ENCODE results near the gene TMEM141. TPM values are rescaled to one million over a fixed set of nuclear protein-coding genes. Genes with fewer than 3 reads are reported as not detected.
"Not testable (repeated sequence)": the region's sequence is repeated elsewhere in the genome, so short reads cannot be mapped to it uniquely, and the experiment has no call there.

TMEM141 gene
- total RNA-seq, 2 experiments from 2014 or later: 42.3 to 45.2 TPM

- ChIA-PET POLR2A (no interaction called here), CTCF (interaction anchor here (0.9 to 1.1 kb wide), 2 partner anchors 13 to 25 kb away, joined by 3 read pairs; partner anchors contain the start of gene LCN8)
- no peaks in the 10 kb centered on the region for H3K36me3 Mint-ChIP-seq
- H3K27me3 Mint-ChIP-seq: peaks cover 12% of the 10 kb centered on the region
- no peak for DNase-seq
- H3K9me3 Mint-ChIP-seq: no peaks in the 10 kb centered on the region
- intact Hi-C loops (cut with micrococcal nuclease): no loop called here
- H3K27ac Mint-ChIP-seq: no peak overlapping the region
- peaks cover 6% of the 10 kb centered on the region for H3K4me1 Mint-ChIP-seq (ENCODE audit: low read depth)
- H3K4me3 Mint-ChIP-seq: no peak overlapping the region
Observed at GRCh38 chr9:136782452-136782851, 8.7 kb upstream of the TMEM141 start.

GRCh38 chr9:136784249-136784996 is 6.7 kb upstream of the TMEM141 start:
- Mint-ChIP-seq H3K9me3 (no peaks in the 10 kb centered on the region), H3K27ac (no peak overlapping the region), H3K36me3 (no peaks in the 10 kb centered on the region), H3K4me3 (no peak overlapping the region), H3K27me3 (peaks cover 1% of the 10 kb centered on the region), H3K4me1 (ENCODE audit: low read depth) (peaks cover 16% of the 10 kb centered on the region)
- intact Hi-C loops (cut with micrococcal nuclease): loop anchor here (1.0 kb wide), 1 partner anchor 18 kb away; no protein-coding TSS in a partner anchor
- ChIA-PET CTCF (interaction anchor here (0.8 to 1.0 kb wide), 2 partner anchors 14 to 34 kb away, joined by 3 to 4 read pairs; no protein-coding TSS in a partner anchor), POLR2A (no interaction called here)
- DNase-seq: no peak

GRCh38 chr9:136784997-136785361 is 6.2 kb upstream of the TMEM141 start:
- POLR2A ChIA-PET: no interaction called here
- no peaks in the 10 kb centered on the region for H3K9me3 Mint-ChIP-seq
- DNase-seq: peak; percentile 41
- no peaks in the 10 kb centered on the region for H3K36me3 Mint-ChIP-seq
- no peak overlapping the region for H3K4me3 Mint-ChIP-seq
- H3K27me3 Mint-ChIP-seq: peaks cover 1% of the 10 kb centered on the region
- H3K27ac Mint-ChIP-seq: no peak overlapping the region
- peaks cover 16% of the 10 kb centered on the region for H3K4me1 Mint-ChIP-seq (ENCODE audit: low read depth)
- intact Hi-C loops (cut with micrococcal nuclease): loop anchor here (1.0 to 5.0 kb wide), 2 partner anchors 19 to 207 kb away; partner anchors contain the start of gene PAXX
- CTCF ChIA-PET: interaction anchor here (1.3 to 1.4 kb wide), 2 partner anchors 62 to 250 kb away, joined by 3 to 12 read pairs; no protein-coding TSS in a partner anchor

DNA sequence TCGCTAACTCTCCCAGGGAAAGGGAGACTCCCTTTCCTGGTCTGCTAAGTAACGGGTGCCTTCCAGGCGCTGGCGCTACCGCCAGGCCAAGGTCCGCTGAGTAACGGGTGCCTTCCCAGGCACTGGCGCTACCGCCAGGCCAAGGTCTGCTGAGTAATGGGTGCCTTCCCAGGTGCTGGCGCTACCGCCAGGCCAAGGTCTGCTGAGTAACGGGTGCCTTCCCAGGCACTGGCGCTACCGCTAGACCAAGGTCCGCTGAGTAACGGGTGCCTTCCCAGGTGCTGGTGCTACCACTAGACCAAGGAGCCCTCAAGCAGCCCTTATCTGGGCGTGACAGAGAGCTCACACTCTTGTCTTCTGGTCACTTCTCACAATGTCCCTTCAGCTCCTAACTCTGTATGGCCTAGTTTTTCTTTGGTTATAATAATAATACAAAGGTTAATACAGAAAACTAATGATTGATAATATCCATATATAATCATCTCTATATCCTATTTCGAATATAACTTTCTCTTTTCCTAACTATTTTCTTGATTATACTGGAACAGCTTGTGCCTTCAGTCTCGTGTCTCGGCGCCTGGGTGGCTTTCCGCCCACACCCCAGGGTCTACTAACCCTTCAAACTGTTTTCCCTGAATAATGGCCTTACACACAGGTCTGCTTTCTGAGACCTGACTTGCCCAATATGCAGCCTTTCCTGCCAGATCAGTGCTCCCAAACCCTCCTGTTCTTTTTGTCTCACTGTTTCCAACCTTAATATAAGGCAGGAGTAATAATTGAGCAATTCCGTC is 5.4 kb upstream of the TMEM141 start:
- H3K36me3 Mint-ChIP-seq, H3K4me3 Mint-ChIP-seq, H3K9me3 Mint-ChIP-seq, POLR2A ChIA-PET, H3K27ac Mint-ChIP-seq, DNase-seq, H3K27me3 Mint-ChIP-seq: not testable (repeated sequence)
- H3K4me1 Mint-ChIP-seq (ENCODE audit: low read depth): peaks cover 19% of the 10 kb centered on the region
- intact Hi-C loops (cut with micrococcal nuclease): loop anchor here (5.0 kb wide), 1 partner anchor 207 kb away; the partner anchor contains the start of gene PAXX
- CTCF ChIA-PET: interaction anchor here (1.0 to 3.3 kb wide), 5 partner anchors 14 to 249 kb away, joined by 3 to 16 read pairs (median 3); no protein-coding TSS in a partner anchor

DNA sequence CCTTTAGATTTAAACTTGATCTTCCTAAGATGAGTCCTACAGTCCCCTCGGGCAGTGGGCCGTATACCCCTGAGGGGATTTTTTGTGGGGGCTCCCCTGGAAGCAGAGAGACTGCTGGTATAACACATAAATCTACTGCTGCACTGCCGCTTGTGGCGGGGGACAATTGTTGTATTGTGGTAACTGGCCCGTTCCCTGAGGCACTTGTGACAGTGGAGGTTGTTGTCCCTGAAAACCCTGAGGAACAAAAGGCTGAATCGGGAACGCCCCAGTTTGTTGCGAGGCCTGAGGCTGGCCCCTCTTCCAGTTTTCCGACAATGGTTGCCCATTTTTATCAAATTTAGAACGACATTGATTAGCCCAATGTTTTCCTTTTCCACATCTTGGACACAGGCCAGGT is 4.7 kb upstream of the TMEM141 start:
- H3K27me3 Mint-ChIP-seq: peaks cover 1% of the 10 kb centered on the region
- H3K36me3 Mint-ChIP-seq: no peaks in the 10 kb centered on the region
- POLR2A ChIA-PET: no interaction called here
- CTCF ChIA-PET: interaction anchor here (1.0 to 3.3 kb wide), 11 partner anchors 8 to 249 kb away, joined by 3 to 16 read pairs (median 3); no protein-coding TSS in a partner anchor
- peaks cover 19% of the 10 kb centered on the region for H3K4me1 Mint-ChIP-seq (ENCODE audit: low read depth)
- intact Hi-C loops (cut with micrococcal nuclease): loop anchor here (5.0 kb wide), 1 partner anchor 206 kb away; the partner anchor contains the start of gene PAXX
- no peaks in the 10 kb centered on the region for H3K9me3 Mint-ChIP-seq
- H3K4me3 Mint-ChIP-seq: no peak overlapping the region
- H3K27ac Mint-ChIP-seq: no peak overlapping the region
- no peak for DNase-seq

GRCh38 chr9:136786983-136787382 is 4.2 kb upstream of the TMEM141 start:
- H3K9me3 Mint-ChIP-seq, H3K36me3 Mint-ChIP-seq, POLR2A ChIA-PET, H3K27ac Mint-ChIP-seq, H3K4me3 Mint-ChIP-seq, H3K27me3 Mint-ChIP-seq, DNase-seq: not testable (repeated sequence)
- intact Hi-C loops (cut with micrococcal nuclease): loop anchor here (1.0 to 5.0 kb wide), 2 partner anchors 205 to 248 kb away; partner anchors contain the start of gene PAXX
- peaks cover 21% of the 10 kb centered on the region for H3K4me1 Mint-ChIP-seq (ENCODE audit: low read depth)
- CTCF ChIA-PET: interaction anchor here (0.6 to 3.3 kb wide), 12 partner anchors 9 to 281 kb away, joined by 3 to 16 read pairs (median 4); no protein-coding TSS in a partner anchor

DNA sequence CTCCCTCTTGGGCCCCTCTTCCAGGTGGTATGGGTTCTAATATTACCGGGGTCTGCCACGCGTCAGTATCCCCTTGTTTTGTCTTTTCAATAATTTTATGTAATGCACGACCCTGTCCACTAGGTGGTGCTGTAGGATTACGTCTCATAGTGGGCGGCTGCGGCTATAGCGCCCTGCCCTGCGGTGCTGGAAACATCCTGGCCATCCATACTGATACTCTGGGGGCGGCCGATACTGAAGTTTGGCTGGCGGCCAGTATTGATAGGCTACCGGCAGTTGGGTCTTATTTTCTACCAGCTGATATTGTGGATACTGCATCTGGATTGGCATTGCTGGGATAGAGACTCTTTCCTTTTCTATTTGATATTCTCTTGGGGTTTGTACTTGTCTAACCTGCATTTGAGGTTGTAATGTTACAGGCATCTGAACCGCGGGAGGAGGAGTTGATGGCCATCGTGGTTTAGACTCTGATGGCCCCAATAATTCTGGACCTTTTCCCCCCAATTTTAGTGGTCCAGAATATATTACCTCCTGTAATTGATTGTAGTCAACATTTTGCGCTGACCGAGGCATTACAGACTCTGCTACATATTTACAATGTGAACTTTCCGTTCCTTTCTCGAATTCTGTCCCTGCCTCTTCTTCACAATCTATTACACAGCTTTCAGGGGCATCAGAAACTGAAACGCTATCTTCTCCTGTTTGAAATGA is 3.3 kb upstream of the TMEM141 start:
- DNase-seq: peak; percentile 84
- no peaks in the 10 kb centered on the region for H3K36me3 Mint-ChIP-seq
- no peak overlapping the region for H3K4me3 Mint-ChIP-seq
- intact Hi-C loops (cut with micrococcal nuclease): loop anchor here (1.0 to 5.0 kb wide), 2 partner anchors 204 to 247 kb away; partner anchors contain the start of gene PAXX
- no peak overlapping the region for H3K27ac Mint-ChIP-seq
- ChIA-PET POLR2A (no interaction called here), CTCF (interaction anchor here (0.6 to 3.3 kb wide), 16 partner anchors 10 to 308 kb away, joined by 3 to 16 read pairs (median 3); partner anchors contain the start of gene CLIC3)
- peaks cover 25% of the 10 kb centered on the region for H3K4me1 Mint-ChIP-seq (ENCODE audit: low read depth)
- no peaks in the 10 kb centered on the region for H3K9me3 Mint-ChIP-seq
- peaks cover 1% of the 10 kb centered on the region for H3K27me3 Mint-ChIP-seq

DNA sequence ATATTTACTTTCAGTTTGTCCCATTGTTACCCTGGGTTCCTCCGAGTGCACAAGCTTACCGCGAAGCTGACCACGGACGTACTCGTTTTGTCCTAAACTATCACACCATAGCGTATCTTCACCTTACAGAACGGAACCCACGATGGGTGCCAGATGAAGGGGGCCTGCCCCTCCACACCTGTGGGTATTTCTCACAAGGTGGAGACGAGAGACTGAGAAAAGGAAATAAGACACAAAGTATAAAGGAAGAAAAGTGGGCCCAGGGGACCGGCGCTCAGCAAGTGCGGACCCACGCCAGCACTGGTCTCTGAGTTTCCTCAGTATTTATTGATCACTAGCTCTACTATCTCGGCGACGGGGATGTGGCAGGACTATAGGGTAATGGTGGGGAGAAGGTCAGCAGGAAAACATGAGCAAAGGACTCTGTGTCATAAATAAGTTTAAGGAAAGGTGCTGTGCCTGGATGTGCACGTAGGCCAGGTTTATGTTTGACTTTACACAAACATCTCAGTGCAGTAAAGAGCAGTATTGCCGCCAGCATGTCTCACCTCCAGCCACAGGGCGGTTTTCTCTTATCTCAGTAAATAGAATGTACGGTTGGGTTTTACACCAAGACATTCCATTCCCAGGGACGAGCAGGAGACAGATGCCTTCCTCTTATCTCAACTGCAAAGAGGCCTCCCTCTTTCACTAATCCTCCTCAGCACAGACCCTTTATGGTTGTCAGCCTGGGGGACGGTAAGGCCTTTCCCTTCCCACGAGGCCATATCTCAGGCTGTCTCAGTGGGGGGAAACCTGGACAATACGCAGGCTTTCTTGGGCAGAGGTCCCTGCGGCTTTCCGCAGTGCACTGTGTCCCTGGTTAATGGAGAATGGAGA is 2.3 kb upstream of the TMEM141 start:
- peak overlapping the region; percentile 13 for H3K27ac Mint-ChIP-seq
- CTCF ChIA-PET: interaction anchor here (1.2 to 3.3 kb wide), 7 partner anchors 11 to 307 kb away, joined by 3 to 16 read pairs (median 4); no protein-coding TSS in a partner anchor
- POLR2A ChIA-PET, H3K27me3 Mint-ChIP-seq, H3K4me3 Mint-ChIP-seq, H3K9me3 Mint-ChIP-seq, DNase-seq, H3K36me3 Mint-ChIP-seq: not testable (repeated sequence)
- intact Hi-C loops (cut with micrococcal nuclease): loop anchor here (5.0 kb wide), 1 partner anchor 203 kb away; the partner anchor contains the start of gene PAXX
- H3K4me1 Mint-ChIP-seq (ENCODE audit: low read depth): peaks cover 28% of the 10 kb centered on the region

DNA sequence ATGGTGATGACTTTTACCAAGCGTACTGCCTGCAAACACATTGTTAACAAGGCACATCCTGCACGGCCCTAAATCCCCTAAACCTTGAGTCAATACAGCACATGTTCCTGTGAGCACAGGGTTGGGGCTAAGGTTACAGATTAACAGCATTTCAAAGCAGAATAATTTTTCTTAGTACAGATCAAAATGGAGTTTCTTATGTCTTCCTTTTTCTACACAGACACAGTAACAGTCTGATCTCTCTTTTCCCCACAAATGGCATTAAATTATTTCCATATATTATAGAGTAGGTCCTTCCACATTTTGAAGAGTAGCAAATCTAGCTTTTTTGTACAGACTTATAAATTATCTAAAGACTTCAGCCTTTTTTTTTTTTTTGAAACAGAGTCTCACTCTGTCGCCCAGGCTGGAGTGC is 1.6 kb upstream of the TMEM141 start:
- H3K4me3 Mint-ChIP-seq: no peak overlapping the region
- intact Hi-C loops (cut with micrococcal nuclease): loop anchor here (5.0 kb wide), 1 partner anchor 203 kb away; the partner anchor contains the start of gene PAXX
- H3K9me3 Mint-ChIP-seq: no peaks in the 10 kb centered on the region
- peaks cover 1% of the 10 kb centered on the region for H3K27me3 Mint-ChIP-seq
- POLR2A ChIA-PET: no interaction called here
- peaks cover 28% of the 10 kb centered on the region for H3K4me1 Mint-ChIP-seq (ENCODE audit: low read depth)
- no peaks in the 10 kb centered on the region for H3K36me3 Mint-ChIP-seq
- no peak for DNase-seq
- H3K27ac Mint-ChIP-seq: no peak overlapping the region
- CTCF ChIA-PET: interaction anchor here (0.6 kb wide), 1 partner anchor 241 kb away, joined by 3 read pairs; no protein-coding TSS in a partner anchor

DNA sequence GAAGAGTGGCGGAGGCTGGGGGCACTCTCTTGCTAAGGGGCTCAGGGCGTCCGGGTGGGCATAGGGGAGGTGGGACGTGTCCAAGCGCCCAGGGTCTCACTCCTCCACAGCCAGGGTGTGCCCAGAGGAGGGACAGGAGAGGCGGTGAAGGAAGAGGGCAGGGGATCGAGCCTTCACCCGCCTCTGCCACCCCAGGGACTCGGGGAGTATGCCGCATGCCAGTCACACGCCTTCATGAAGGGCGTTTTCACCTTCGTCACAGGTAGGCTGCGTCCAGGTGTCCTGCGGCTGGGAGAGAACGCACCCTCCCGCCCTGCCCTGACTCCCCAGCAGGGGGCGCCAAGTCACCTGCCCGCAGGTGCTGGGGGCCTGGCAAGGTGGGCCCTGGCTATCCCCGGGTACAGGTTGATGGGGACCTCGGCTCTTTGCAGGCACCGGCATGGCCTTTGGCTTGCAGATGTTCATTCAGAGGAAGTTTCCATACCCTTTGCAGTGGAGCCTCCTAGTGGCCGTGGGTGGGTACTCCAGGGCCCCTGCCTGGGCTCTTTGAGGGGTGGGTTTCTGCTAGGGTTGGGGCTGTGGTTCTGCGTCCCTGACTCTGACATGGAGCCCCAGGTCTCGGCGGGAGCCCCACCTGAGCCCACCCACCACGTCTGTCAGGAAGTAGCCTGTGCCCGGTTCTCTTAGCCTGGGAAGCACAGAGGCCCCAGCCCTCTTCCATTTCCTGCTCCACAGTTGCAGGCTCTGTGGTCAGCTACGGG is 552 bp downstream of the TMEM141 start:
- Mint-ChIP-seq H3K36me3 (no peaks in the 10 kb centered on the region), H3K4me1 (ENCODE audit: low read depth) (peaks cover 21% of the 10 kb centered on the region), H3K9me3 (no peaks in the 10 kb centered on the region), H3K4me3 (peak overlapping the region; percentile 81), H3K27ac (peak overlapping the region; percentile 79), H3K27me3 (peaks cover 1% of the 10 kb centered on the region)
- ChIA-PET CTCF (interaction anchor here (0.8 to 3.0 kb wide), 12 partner anchors 10 to 464 kb away, joined by 3 to 23 read pairs (median 4); partner anchors contain the start of genes AJM1 and RABL6), POLR2A (interaction anchor here (0.6 to 1.2 kb wide), 2 partner anchors 64 to 238 kb away, joined by 5 read pairs; no protein-coding TSS in a partner anchor)
- intact Hi-C loops (cut with micrococcal nuclease): loop anchor here (1.0 to 5.0 kb wide), 11 partner anchors 9 to 451 kb away; partner anchors contain the start of genes AJM1, RABL6, RNF208 and TRAF2
- DNase-seq: peak; percentile 74

Data from activated CD4-positive, alpha-beta memory T cell treated with anti-CD3 and anti-CD28 coated beads for 36 hours (primary cell).